Liver (tissue), 3 donors: ENCODE data around the gene EDAR.

Experiments
- GABPA ChIP-seq, 2 donors: IDR thresholded peaks in 1 of 2; conservative IDR thresholded peaks in 1 of 2; 2 replicates each; pipeline ENCODE4 v1.6.1; 2016; ENCODE audit warnings: antibody characterized with exemption in 2 of 2, mild to moderate bottlenecking in 1 of 2, moderate library complexity in 1 of 2
- JUND ChIP-seq, 2 donors: IDR thresholded peaks; 2 replicates each; pipeline ENCODE4 v1.6.1; 2016; ENCODE audit warnings: antibody characterized with exemption in 2 of 2
- NR2F2 ChIP-seq: IDR thresholded peaks from 2 replicates; pipeline ENCODE4 v1.6.1; 2016; ENCODE audit warnings: antibody characterized with exemption
- RAD21 ChIP-seq, 2 donors: IDR thresholded peaks; 2 replicates each; pipeline ENCODE4 v1.6.1; 2016; ENCODE audit warnings: antibody characterized with exemption in 2 of 2, mild to moderate bottlenecking in 2 of 2
- RXRA ChIP-seq, 2 donors: IDR thresholded peaks; 2 replicates each; pipeline ENCODE4 v1.6.1; 2017 to 2018; ENCODE audit warnings: antibody characterized with exemption in 2 of 2, mild to moderate bottlenecking in 1 of 2
- SP1 ChIP-seq: IDR thresholded peaks from 2 replicates; pipeline ENCODE4 v1.6.1; 2018; ENCODE audit warnings: antibody characterized with exemption, mild to moderate bottlenecking
- TAF1 ChIP-seq: conservative IDR thresholded peaks from 2 replicates; pipeline ENCODE4 v1.6.1; 2016; ENCODE audit warnings: antibody characterized with exemption, mild to moderate bottlenecking
- YY1 ChIP-seq: IDR thresholded peaks from 2 replicates; pipeline ENCODE4 v1.6.1; 2016; ENCODE audit warnings: antibody characterized with exemption, mild to moderate bottlenecking
- TF ChIP-seq, protein P1 (sequence below): IDR thresholded peaks from 2 replicates; pipeline ENCODE4 v1.6.1; 2016; ENCODE audit warnings: antibody characterized with exemption, mild to moderate bottlenecking
- TF ChIP-seq, protein P2 (sequence below): fragments of 150-350 bp; IDR thresholded peaks from 2 replicates; pipeline ENCODE4 v1.5.1; 2017; ENCODE audit warnings: improper control_type of control experiment, low read depth, low read length; ENCODE audit not compliant: missing input control
- TF ChIP-seq, protein P3 (sequence below): IDR thresholded peaks from 2 replicates; pipeline ENCODE4 v1.6.1; 2016; ENCODE audit warnings: antibody characterized with exemption
- TF ChIP-seq, protein P4 (sequence below): IDR thresholded peaks from 2 replicates; pipeline ENCODE4 v1.6.1; 2016; ENCODE audit warnings: antibody characterized with exemption
- donor health status: healthy.
- donor health status: healthy.

DNA sequence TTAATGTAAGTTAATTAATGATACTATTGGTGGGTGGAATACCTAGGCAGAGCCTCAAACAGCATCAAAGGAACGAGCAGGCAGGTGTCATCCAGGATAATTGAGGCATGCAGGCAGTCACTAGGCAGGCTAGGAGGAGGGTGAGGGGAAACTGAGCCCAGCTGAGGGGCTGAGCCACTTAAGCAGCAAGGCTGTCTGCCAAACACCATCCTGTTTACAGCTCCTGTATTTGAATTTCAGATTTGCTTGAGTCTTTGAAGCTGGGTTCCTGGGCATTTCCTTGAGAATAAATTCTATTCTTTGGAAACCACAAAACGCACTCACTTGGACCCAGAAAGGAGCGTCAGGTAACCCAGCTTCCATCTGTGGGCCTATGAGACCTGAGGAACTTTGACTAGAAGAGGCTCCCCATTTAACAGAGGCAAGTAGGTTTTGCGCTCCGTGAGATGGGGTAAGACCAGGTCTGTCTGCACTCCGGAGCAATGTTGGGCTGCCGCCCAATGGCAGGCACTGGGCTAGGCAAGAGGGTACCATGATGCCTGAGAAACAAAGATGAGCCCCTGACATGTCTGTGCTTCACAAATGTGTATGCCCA is 2.0 kb downstream of the EDAR start:
- TF ChIP-seq, protein P1, sequence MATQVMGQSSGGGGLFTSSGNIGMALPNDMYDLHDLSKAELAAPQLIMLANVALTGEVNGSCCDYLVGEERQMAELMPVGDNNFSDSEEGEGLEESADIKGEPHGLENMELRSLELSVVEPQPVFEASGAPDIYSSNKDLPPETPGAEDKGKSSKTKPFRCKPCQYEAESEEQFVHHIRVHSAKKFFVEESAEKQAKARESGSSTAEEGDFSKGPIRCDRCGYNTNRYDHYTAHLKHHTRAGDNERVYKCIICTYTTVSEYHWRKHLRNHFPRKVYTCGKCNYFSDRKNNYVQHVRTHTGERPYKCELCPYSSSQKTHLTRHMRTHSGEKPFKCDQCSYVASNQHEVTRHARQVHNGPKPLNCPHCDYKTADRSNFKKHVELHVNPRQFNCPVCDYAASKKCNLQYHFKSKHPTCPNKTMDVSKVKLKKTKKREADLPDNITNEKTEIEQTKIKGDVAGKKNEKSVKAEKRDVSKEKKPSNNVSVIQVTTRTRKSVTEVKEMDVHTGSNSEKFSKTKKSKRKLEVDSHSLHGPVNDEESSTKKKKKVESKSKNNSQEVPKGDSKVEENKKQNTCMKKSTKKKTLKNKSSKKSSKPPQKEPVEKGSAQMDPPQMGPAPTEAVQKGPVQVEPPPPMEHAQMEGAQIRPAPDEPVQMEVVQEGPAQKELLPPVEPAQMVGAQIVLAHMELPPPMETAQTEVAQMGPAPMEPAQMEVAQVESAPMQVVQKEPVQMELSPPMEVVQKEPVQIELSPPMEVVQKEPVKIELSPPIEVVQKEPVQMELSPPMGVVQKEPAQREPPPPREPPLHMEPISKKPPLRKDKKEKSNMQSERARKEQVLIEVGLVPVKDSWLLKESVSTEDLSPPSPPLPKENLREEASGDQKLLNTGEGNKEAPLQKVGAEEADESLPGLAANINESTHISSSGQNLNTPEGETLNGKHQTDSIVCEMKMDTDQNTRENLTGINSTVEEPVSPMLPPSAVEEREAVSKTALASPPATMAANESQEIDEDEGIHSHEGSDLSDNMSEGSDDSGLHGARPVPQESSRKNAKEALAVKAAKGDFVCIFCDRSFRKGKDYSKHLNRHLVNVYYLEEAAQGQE = no peak
- TF ChIP-seq, protein P2, sequence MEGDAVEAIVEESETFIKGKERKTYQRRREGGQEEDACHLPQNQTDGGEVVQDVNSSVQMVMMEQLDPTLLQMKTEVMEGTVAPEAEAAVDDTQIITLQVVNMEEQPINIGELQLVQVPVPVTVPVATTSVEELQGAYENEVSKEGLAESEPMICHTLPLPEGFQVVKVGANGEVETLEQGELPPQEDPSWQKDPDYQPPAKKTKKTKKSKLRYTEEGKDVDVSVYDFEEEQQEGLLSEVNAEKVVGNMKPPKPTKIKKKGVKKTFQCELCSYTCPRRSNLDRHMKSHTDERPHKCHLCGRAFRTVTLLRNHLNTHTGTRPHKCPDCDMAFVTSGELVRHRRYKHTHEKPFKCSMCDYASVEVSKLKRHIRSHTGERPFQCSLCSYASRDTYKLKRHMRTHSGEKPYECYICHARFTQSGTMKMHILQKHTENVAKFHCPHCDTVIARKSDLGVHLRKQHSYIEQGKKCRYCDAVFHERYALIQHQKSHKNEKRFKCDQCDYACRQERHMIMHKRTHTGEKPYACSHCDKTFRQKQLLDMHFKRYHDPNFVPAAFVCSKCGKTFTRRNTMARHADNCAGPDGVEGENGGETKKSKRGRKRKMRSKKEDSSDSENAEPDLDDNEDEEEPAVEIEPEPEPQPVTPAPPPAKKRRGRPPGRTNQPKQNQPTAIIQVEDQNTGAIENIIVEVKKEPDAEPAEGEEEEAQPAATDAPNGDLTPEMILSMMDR = no peak
- TF ChIP-seq YY1 (no peak), JUND (IDR thresholded peaks at IDR 0.05) (no peak), GABPA (IDR thresholded peaks at IDR 0.05 in 1 of 2, conservative IDR thresholded peaks at IDR 0.05 in 1 of 2) (no peak), RXRA (IDR thresholded peaks at IDR 0.05) (no peak), TAF1 (no peak), RAD21 (IDR thresholded peaks at IDR 0.05) (no peak), NR2F2 (no peak), SP1 (no peak)
- TF ChIP-seq, protein P3, sequence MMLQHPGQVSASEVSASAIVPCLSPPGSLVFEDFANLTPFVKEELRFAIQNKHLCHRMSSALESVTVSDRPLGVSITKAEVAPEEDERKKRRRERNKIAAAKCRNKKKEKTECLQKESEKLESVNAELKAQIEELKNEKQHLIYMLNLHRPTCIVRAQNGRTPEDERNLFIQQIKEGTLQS = no peak
- TF ChIP-seq, protein P4, sequence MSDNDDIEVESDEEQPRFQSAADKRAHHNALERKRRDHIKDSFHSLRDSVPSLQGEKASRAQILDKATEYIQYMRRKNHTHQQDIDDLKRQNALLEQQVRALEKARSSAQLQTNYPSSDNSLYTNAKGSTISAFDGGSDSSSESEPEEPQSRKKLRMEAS = no peak
